Naive thymus-derived CD8-positive, alpha-beta T cell (primary cell): ENCODE measurements around the gene FAM186B. TPM values are rescaled to one million over a fixed set of nuclear protein-coding genes. Genes with fewer than 3 reads are reported as not detected.
"Not testable (repeated sequence)": the region's sequence is repeated elsewhere in the genome, so short reads cannot be mapped to it uniquely, and the experiment has no call there.

Source experiments
- ATAC-seq, 2 donors: fragments of 150-1000 bp; cut with Tn5 transposase in 1 of 2; sonication (Bioruptor Pico), chemical (Tn5 transposase) in 1 of 2; 1 replicate in 1 of 2; 2 replicates in 1 of 2; pipeline ENCODE4 v1.10.0; 2021; ENCODE audit warnings: mild to moderate bottlenecking in 2 of 2, moderate library complexity in 2 of 2
- POLR2A ChIA-PET: fragments of 350-600 bp; sonication (Branson Sonifier 250); formaldehyde crosslinking; loops from one replicate; lab custom pipeline; 2021; ENCODE audit warnings: antibody characterized with exemption; lab: Charles Lee
- DNase-seq, 10 donors: peaks; one replicate each; pipeline versions ENCODE4 v3.0.0 to v3.0.0-alpha.2; 2020 to 2022
- H3K27ac Mint-ChIP-seq, 10 donors: one replicate each; pipeline ENCODE4 v1.8.0; 2020 to 2022; ENCODE audit warnings: mild to moderate bottlenecking in 10 of 10, mixed read lengths in 10 of 10, moderate library complexity in 4 of 10, inconsistent platforms in 1 of 10
- H3K27me3 Mint-ChIP-seq, 5 donors: one replicate each; pipeline ENCODE4 v1.8.0; 2021 to 2022; ENCODE audit warnings: mixed read lengths in 5 of 5
- H3K36me3 Mint-ChIP-seq, 3 donors: one replicate each; pipeline ENCODE4 v1.8.0; 2020 to 2022; ENCODE audit warnings: mixed read lengths in 3 of 3, mild to moderate bottlenecking in 2 of 3, inconsistent platforms in 1 of 3
- H3K4me1 Mint-ChIP-seq, 4 donors: one replicate each; pipeline ENCODE4 v1.8.0; 2021 to 2022; ENCODE audit warnings: mixed read lengths in 4 of 4
- H3K4me3 Mint-ChIP-seq, 10 donors: one replicate each; pipeline ENCODE4 v1.8.0; 2020 to 2022; ENCODE audit warnings: mild to moderate bottlenecking in 10 of 10, mixed read lengths in 10 of 10, moderate library complexity in 6 of 10, inconsistent platforms in 1 of 10
- H3K9me3 Mint-ChIP-seq, 9 donors: one replicate each; pipeline ENCODE4 v1.8.0; 2020 to 2022; ENCODE audit warnings: mixed read lengths in 9 of 9, mild to moderate bottlenecking in 3 of 9, inconsistent platforms in 1 of 9, moderate library complexity in 1 of 9
- polyA plus RNA-seq, 3 donors: library from polyadenylated mRNA; unstranded; fragments of 300-500 nt; fragmentation: Illumina TruSeq; gene quantifications; one replicate each; pipeline ENCODE4 v1.2.3, GENCODE V29; 2021
- total RNA-seq, 8 experiments: library from RNA in 2 of 8; stranded (reverse) in 2 of 8; gene quantifications; one replicate each; pipeline ENCODE4 v1.2.3 and lab custom pipeline; 2021 to 2026

FAM186B gene
- total and polyA plus RNA-seq, 5 experiments from 2014 or later: 0.14 to 0.33 (median 0.31) TPM; not detected in 2

GRCh38 chr12:49621651-49622500 is 16.4 kb upstream of the FAM186B start:
- Mint-ChIP-seq H3K27me3 (peaks cover 0 to 9% (median 0%) of the 10 kb centered on the region in 5 donors), H3K4me1 (peaks cover 10 to 31% (median 23%) of the 10 kb centered on the region in 4 donors), H3K36me3 (no peaks in the 10 kb centered on the region), H3K9me3 (no peaks in the 10 kb centered on the region), H3K27ac (peak overlapping the region; percentile 82 to 97 (median 92)), H3K4me3 (peak overlapping the region; percentile 82 to 94 (median 91))
- ATAC-seq (peak in 1 of 2 donors; percentile 10), DNase-seq (no peak)
- POLR2A ChIA-PET: interaction anchor here (0.6 to 2.2 kb wide), 14 partner anchors 10 to 1642 kb away, joined by 3 to 10 read pairs (median 3); partner anchors contain the start of genes BCDIN3D, MCRS1 and SPATS2

DNA sequence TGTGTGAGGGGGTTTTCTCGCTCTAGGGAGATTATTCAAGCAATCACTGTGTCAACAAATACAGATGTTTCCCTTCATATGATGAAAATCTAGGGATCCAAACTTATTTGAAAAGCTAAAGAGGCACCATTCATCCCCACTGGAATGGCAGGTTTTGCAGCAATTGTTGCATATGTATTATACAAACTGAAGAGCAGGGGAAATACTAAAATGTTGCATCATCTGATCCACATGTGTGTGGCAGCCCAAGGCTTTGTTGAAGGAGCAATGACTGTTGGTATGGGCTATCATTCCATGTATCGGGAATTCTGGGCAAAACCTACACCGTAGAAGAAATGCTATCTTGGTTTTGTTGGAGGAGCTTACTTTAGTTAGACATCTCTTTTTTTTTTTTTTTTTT is 13.8 kb upstream of the FAM186B start:
- Mint-ChIP-seq H3K36me3 (no peaks in the 10 kb centered on the region), H3K4me1 (peaks cover 10 to 25% (median 17%) of the 10 kb centered on the region in 4 donors), H3K4me3 (no peak overlapping the region), H3K27ac (no peak overlapping the region), H3K9me3 (peaks cover 0 to 2% (median 0%) of the 10 kb centered on the region in 9 donors), H3K27me3 (peaks cover 0 to 16% (median 5%) of the 10 kb centered on the region in 5 donors)
- ATAC-seq: no peak
- no peak for DNase-seq
- POLR2A ChIA-PET: interaction anchor here (0.6 kb wide), 1 partner anchor 485 kb away, joined by 3 read pairs; no protein-coding TSS in a partner anchor

DNA sequence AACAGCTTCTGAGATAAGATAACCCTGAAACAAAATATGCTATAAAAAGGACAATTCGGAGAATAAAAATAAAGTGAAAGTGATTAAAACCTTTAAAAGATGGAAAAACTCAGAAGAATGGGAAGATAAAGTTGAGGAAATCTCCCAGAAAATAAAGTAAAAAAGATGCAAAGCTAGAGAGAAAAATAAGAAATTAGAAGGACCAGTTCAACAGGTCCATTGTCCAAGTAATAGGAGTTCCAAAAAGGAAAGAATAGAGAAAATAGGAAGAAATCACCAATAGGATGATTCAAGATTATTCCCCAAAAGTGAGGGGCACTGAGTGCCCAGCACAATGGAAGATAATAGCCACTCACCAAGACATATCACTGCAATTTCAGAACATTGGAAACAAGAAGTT is 13.1 kb upstream of the FAM186B start:
- Mint-ChIP-seq H3K4me1 (peaks cover 8 to 21% (median 14%) of the 10 kb centered on the region in 4 donors), H3K27ac (peak overlapping the region in 1 of 10 donors; percentile 17), H3K4me3 (no peak overlapping the region), H3K27me3 (peaks cover 2 to 17% (median 9%) of the 10 kb centered on the region in 5 donors), H3K36me3 (no peaks in the 10 kb centered on the region), H3K9me3 (peaks cover 0 to 2% (median 0%) of the 10 kb centered on the region in 9 donors)
- POLR2A ChIA-PET: interaction anchor here (0.6 to 0.7 kb wide), 2 partner anchors 44 to 485 kb away, joined by 3 read pairs; no protein-coding TSS in a partner anchor
- ATAC-seq: no peak
- DNase-seq: no peak

GRCh38 chr12:49616533-49617219 is 11.2 kb upstream of the FAM186B start:
- Mint-ChIP-seq H3K9me3 (peaks cover 0 to 2% (median 0%) of the 10 kb centered on the region in 9 donors), H3K4me1 (peaks cover 3 to 11% (median 9%) of the 10 kb centered on the region in 4 donors), H3K27ac (no peak overlapping the region), H3K36me3 (no peaks in the 10 kb centered on the region), H3K4me3 (peak overlapping the region in 1 of 10 donors; percentile 4), H3K27me3 (peaks cover 6 to 23% (median 10%) of the 10 kb centered on the region in 5 donors)
- no peak for ATAC-seq
- POLR2A ChIA-PET: interaction anchor here (0.6 kb wide), 1 partner anchor 46 kb away, joined by 3 read pairs; no protein-coding TSS in a partner anchor
- no peak for DNase-seq

DNA sequence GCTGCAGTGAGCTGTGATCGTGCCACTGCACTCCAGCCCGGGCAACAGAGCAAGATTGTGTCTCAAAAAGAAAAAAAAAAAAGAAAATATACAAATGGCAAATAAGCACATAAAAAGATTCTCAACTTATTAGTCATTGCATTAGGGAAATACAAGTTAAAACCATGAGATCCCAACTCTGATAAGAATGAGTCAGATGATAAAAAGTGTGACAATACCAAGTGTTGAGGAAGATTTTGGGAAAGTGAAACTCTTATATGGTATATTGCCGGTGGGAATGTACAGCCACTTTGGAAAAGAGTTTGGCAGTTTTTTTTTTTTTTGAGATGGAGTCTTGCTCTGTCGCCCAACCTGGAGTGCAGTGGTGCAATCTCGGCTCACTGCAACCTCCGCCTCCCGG is 10.3 kb upstream of the FAM186B start:
- Mint-ChIP-seq H3K36me3 (no peaks in the 10 kb centered on the region), H3K4me1 (peaks cover 0 to 2% (median 0%) of the 10 kb centered on the region in 4 donors), H3K9me3 (peaks cover 0 to 2% (median 0%) of the 10 kb centered on the region in 9 donors), H3K27ac (no peak overlapping the region), H3K4me3 (no peak overlapping the region), H3K27me3 (peaks cover 6 to 23% (median 10%) of the 10 kb centered on the region in 5 donors)
- POLR2A ChIA-PET: no interaction called here
- DNase-seq (no peak), ATAC-seq (no peak)

- no peak for DNase-seq
- H3K27ac Mint-ChIP-seq: no peak overlapping the region
- H3K36me3 Mint-ChIP-seq: peaks cover 0 to 6% (median 3%) of the 10 kb centered on the region in 3 donors
- H3K4me3 Mint-ChIP-seq: no peak overlapping the region
- peaks cover 0 to 2% (median 0%) of the 10 kb centered on the region in 4 donors for H3K4me1 Mint-ChIP-seq
- peaks cover 5 to 20% (median 9%) of the 10 kb centered on the region in 5 donors for H3K27me3 Mint-ChIP-seq
- H3K9me3 Mint-ChIP-seq: peaks cover 0 to 11% (median 3%) of the 10 kb centered on the region in 9 donors
- no peak for ATAC-seq
- POLR2A ChIA-PET: interaction anchor here (0.7 to 1.1 kb wide), 3 partner anchors 10 to 43 kb away, joined by 3 to 5 read pairs (median 4); no protein-coding TSS in a partner anchor
Observed at GRCh38 chr12:49612210-49612609, 6.8 kb upstream of the FAM186B start.

GRCh38 chr12:49610785-49611184 is 5.3 kb upstream of the FAM186B start:
- not testable (repeated sequence) for H3K27ac Mint-ChIP-seq, H3K4me3 Mint-ChIP-seq, H3K4me1 Mint-ChIP-seq, ATAC-seq, H3K36me3 Mint-ChIP-seq, DNase-seq
- POLR2A ChIA-PET: interaction anchor here (1.3 kb wide), 1 partner anchor 11 kb away, joined by 3 read pairs; no protein-coding TSS in a partner anchor
- Mint-ChIP-seq H3K27me3 (peaks cover 5 to 17% (median 9%) of the 10 kb centered on the region in 5 donors), H3K9me3 (peaks cover 0 to 11% (median 3%) of the 10 kb centered on the region in 9 donors)

DNA sequence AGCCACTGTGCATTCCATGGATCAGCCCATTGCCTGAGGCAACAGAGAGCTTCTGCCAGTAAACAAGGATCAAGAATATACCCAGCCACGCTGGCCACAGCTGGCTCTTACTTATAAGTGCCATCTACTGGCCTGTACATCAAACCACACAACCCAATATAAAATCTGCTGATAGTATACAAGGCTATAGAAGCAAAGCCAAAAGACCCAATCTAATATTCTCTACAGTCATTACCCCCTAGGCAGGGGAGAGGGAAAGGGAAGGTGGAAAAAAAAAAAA is 4.4 kb upstream of the FAM186B start:
- peaks cover 5 to 17% (median 9%) of the 10 kb centered on the region in 5 donors for H3K27me3 Mint-ChIP-seq
- POLR2A ChIA-PET: interaction anchor here (1.3 kb wide), 1 partner anchor 10 kb away, joined by 3 read pairs; no protein-coding TSS in a partner anchor
- DNase-seq (no peak), ATAC-seq (no peak)
- H3K4me3 Mint-ChIP-seq: no peak overlapping the region
- H3K27ac Mint-ChIP-seq: no peak overlapping the region
- H3K4me1 Mint-ChIP-seq: peaks cover 2 to 7% (median 6%) of the 10 kb centered on the region in 4 donors
- peaks cover 0 to 11% (median 3%) of the 10 kb centered on the region in 9 donors for H3K9me3 Mint-ChIP-seq
- peaks cover 0 to 6% (median 3%) of the 10 kb centered on the region in 3 donors for H3K36me3 Mint-ChIP-seq

GRCh38 chr12:49609059-49609874 is 3.8 kb upstream of the FAM186B start:
- Mint-ChIP-seq H3K4me3 (no peak overlapping the region), H3K36me3 (peaks cover 0 to 6% (median 3%) of the 10 kb centered on the region in 3 donors), H3K27ac (peak overlapping the region in 1 of 10 donors; percentile 35), H3K9me3 (peaks cover 0 to 11% (median 3%) of the 10 kb centered on the region in 9 donors), H3K4me1 (peaks cover 2 to 7% (median 6%) of the 10 kb centered on the region in 4 donors), H3K27me3 (peaks cover 1 to 14% (median 8%) of the 10 kb centered on the region in 5 donors)
- POLR2A ChIA-PET: no interaction called here
- no peak for DNase-seq
- ATAC-seq: no peak

DNA sequence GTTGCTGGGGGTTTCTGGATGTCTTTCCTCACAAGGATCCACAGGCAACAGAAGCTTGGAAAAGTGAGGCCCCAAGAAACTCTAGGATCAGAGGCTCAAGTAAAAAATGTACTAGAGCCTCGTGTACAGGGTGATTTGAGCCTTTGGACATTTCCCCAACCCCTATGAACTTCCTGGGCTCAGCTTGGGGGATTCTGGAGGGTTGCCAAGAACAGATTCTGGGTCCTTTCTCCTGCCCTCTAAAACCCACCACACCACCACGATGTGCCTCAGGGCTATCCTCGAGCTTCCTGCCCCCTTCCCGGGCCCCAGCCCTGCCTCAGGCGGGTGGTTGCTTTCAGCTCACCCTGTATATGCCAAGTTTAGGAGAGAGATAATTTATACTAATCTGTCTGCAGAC is 583 bp downstream of the FAM186B start:
- peaks cover 0 to 3% (median 0%) of the 10 kb centered on the region in 5 donors for H3K27me3 Mint-ChIP-seq
- H3K36me3 Mint-ChIP-seq: peaks cover 0 to under 1% (median 0%) of the 10 kb centered on the region in 3 donors
- DNase-seq: no peak
- peaks cover 0 to 3% (median 0%) of the 10 kb centered on the region in 9 donors for H3K9me3 Mint-ChIP-seq
- peaks cover 2 to 14% (median 6%) of the 10 kb centered on the region in 4 donors for H3K4me1 Mint-ChIP-seq
- peak overlapping the region in 1 of 10 donors; percentile 14 for H3K27ac Mint-ChIP-seq
- POLR2A ChIA-PET: no interaction called here
- H3K4me3 Mint-ChIP-seq: peak overlapping the region in 1 of 10 donors; percentile 4
- no peak for ATAC-seq

DNA sequence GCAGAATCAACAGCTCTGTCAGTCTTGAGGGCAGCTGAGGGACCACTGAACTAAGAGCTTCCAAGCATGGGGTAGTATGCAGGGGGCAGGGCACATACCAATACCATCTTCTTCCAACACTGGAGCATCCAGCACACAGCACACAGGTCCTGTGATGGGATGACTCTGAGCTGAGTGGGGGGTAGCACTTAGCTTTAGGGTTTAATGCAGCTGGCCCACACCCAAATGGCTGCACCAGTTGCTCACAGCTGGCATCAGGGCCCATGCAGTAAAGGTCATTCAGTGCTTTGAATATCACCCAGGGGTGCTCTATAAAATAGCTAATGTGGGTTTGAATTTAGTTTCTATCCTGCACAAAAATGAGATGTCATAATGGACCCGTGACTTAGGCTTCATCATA is 1.7 kb downstream of the FAM186B start:
- peaks cover 2 to 15% (median 6%) of the 10 kb centered on the region in 4 donors for H3K4me1 Mint-ChIP-seq
- no peak overlapping the region for H3K27ac Mint-ChIP-seq
- peaks cover 0 to 3% (median 0%) of the 10 kb centered on the region in 9 donors for H3K9me3 Mint-ChIP-seq
- POLR2A ChIA-PET: no interaction called here
- no peaks in the 10 kb centered on the region for H3K36me3 Mint-ChIP-seq
- no peak overlapping the region for H3K4me3 Mint-ChIP-seq
- DNase-seq: no peak
- H3K27me3 Mint-ChIP-seq: peaks cover 0 to 1% (median 0%) of the 10 kb centered on the region in 5 donors
- ATAC-seq: no peak
